Activated T-helper 2 cell treated with anti-CD3 and anti-CD28 coated beads, Interferon-gamma antibody, Interleukin-2, Interleukin-4, amounts not matched to agents 10 μg/mL and 5 μg/mL and 100 μg/mL, durations not matched to agents 14 hours and 24 hours and 36 hours (primary cell): Measurements from ENCODE around the gene FGF1. TPM values are rescaled to one million over a fixed set of nuclear protein-coding genes. Genes with fewer than 3 reads are reported as not detected.

Experiments used
- DNase-seq: peaks from one replicate; pipeline ENCODE4 v3.0.0; 2021; ENCODE audit warnings: low spot score
- H3K27ac Mint-ChIP-seq: one replicate; pipeline ENCODE4 v1.8.0; 2021; ENCODE audit warnings: mixed read lengths
- H3K27me3 Mint-ChIP-seq: one replicate; pipeline ENCODE4 v1.8.0; 2021; ENCODE audit warnings: low read depth, mixed read lengths
- H3K36me3 Mint-ChIP-seq: one replicate; pipeline ENCODE4 v1.8.0; 2021; ENCODE audit warnings: low read depth, mixed read lengths
- H3K4me1 Mint-ChIP-seq: one replicate; pipeline ENCODE4 v1.8.0; 2021; ENCODE audit warnings: low read depth, mixed read lengths
- H3K4me3 Mint-ChIP-seq: one replicate; pipeline ENCODE4 v1.8.0; 2021; ENCODE audit warnings: low read depth, mild to moderate bottlenecking, moderate library complexity, mixed read lengths
- H3K9me3 Mint-ChIP-seq: one replicate; pipeline ENCODE4 v1.8.0; 2021; ENCODE audit warnings: mixed read lengths
- intact Hi-C: fragments of 100-400 bp; cut with micrococcal nuclease; formaldehyde crosslinking; loops from one replicate; pipeline ENCODE4 v1.15.1; 2023
- total RNA-seq: library from RNA; stranded (reverse); gene quantifications from 2 replicates; pipeline ENCODE4 v1.2.3, GENCODE V29; 2022

The FGF1 gene
- total RNA-seq, 1 donor from 2014 or later = not detected

DNA sequence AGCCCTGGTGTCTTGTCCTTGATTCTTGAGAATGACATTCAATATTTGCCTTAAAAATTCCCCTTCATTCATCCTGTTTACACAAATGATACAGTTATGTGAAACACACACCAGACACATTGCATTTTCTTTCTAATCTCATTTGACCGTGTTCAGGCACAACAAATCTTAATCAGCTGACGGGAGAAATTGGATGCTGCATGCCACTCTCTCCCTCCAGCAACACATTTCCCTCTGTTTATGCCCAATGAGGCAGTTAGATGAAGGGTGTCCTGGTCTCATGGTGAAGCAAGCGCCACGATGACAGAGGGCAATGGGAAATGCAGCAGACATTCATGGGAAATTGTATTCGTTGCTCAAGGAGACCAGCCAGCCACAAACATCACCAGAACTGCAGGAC lies 3.2 kb upstream of the FGF1 start:
- intact Hi-C loops = no loop called here
- no peak overlapping the region for H3K4me3 Mint-ChIP-seq

DNA sequence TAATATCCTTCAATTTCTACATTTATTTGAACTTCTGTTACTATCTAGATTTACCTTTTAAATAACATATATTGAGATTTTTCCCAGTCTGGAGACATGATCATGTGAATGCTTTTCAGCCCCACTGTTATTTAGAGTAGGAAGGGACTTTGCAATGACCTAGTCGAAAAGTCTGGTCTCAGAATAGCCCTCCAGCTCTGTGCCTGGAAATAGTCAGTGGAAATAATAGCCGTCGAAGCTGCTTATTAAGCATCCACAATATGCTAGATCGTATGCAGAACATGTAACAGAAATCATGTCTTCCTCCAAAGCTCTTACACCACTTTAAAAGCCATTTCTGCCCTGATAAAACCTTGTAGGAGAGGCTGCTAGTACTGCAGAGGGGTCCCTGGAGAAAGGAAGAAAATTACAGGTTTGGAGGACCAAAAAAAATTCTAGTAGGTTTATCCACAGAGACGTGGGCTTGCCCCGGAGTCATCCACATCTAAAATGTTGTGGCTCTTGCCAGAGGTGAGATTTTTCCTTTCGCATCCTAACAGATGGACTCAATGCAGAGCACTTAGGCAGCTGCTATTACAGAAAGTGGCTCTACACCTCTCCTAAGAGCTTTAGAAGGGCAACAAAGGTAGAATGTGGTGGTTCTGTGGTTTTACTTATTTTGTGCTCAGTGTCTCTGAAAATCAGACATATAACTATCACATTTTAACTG lies 2.5 kb upstream of the FGF1 start:
- H3K36me3 Mint-ChIP-seq = no peaks in the 10 kb centered on the region
- H3K27me3 Mint-ChIP-seq = peaks cover 5% of the 10 kb centered on the region
- H3K4me1 Mint-ChIP-seq = no peaks in the 10 kb centered on the region
- intact Hi-C loops = no loop called here
- no peak overlapping the region for H3K4me3 Mint-ChIP-seq
- DNase-seq = no peak
- H3K9me3 Mint-ChIP-seq = no peaks in the 10 kb centered on the region
- H3K27ac Mint-ChIP-seq = no peak overlapping the region

More for the DNA sequence above, 3.2 kb upstream of the FGF1 start:
- DNase-seq = no peak
- Mint-ChIP-seq H3K9me3 (no peaks in the 10 kb centered on the region), H3K27me3 (peaks cover 8% of the 10 kb centered on the region), H3K36me3 (no peaks in the 10 kb centered on the region), H3K27ac (no peak overlapping the region), H3K4me1 (no peaks in the 10 kb centered on the region)

DNA sequence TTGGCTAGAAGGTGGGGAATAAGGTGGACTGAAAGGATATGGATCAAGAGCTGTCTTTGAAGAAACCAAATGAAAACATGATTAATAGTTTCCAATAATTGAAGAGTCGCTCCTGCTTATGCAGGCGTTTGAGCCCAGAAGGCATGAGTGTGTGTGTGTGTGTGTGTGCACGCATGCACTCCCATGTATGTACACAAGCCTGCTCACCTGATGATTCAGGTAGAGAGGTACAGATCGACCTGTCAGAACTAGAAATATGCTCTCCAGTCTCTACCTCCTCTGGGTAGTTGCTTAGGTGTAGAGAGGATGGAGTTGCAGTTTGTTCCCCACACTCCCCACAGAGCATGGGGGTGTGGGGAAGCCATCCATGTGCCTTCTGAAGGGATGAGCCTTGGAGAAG lies 1.1 kb upstream of the FGF1 start:
- H3K27me3 Mint-ChIP-seq = peaks cover 5% of the 10 kb centered on the region
- H3K4me1 Mint-ChIP-seq = no peaks in the 10 kb centered on the region
- intact Hi-C loops = no loop called here
- H3K36me3 Mint-ChIP-seq = no peaks in the 10 kb centered on the region
- no peak for DNase-seq
- no peaks in the 10 kb centered on the region for H3K9me3 Mint-ChIP-seq
- no peak overlapping the region for H3K4me3 Mint-ChIP-seq
- no peak overlapping the region for H3K27ac Mint-ChIP-seq

DNA sequence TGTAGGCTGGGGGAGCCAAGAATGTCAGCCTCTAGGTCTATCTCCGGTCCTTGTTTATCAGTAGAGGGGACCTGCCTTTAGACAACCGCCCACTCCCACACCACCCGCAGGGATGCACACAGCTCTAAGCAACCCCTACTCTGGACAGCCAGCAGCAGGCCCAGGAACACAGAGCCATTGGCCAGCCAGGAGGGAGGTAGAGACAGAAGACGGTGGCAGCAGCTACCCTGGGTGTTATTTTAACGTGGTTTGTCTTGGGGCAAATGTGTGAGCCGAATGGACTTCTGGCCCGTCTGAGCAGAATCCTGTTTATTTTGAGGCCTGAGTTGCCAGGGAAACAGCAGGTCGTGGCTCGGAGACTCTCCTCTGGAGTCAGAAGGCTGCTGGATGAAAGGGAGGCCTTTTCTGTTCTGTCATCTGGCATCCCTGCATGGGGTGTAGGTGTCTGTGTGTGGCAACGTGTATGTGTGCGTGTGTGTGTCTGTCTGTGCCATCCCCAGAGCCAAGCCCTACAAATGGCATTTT lies 382 bp upstream of the FGF1 start:
- H3K36me3 Mint-ChIP-seq = no peaks in the 10 kb centered on the region
- H3K9me3 Mint-ChIP-seq = no peaks in the 10 kb centered on the region
- H3K27me3 Mint-ChIP-seq = peaks cover 5% of the 10 kb centered on the region
- H3K27ac Mint-ChIP-seq = no peak overlapping the region
- no peak overlapping the region for H3K4me3 Mint-ChIP-seq
- intact Hi-C loops = no loop called here
- no peaks in the 10 kb centered on the region for H3K4me1 Mint-ChIP-seq
- DNase-seq = no peak

DNA sequence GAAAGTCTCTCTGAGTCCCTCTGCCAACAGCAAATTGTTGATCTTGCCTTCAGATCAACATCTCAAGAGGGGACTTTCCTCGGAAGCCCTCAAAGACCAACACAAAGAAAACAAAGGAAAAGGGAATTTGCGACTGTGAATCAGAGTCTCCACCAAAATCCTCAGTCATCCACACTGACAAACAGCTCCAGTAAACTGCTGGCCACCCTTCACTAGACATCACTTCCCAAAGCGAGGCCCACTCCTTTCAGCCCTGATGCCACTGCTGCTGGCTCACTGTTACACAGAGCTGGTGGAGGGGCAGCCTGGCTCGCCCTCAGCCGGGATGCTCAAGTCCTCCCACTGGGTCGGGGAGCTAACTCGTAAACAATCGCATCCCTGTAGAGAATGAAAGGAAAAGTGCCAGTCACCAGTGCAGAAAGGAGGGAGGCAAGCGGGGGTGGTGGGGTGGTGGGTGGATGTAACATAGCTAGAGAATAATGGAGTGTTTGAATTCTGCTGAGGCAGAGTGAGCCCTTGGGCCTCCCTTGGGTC lies 1.3 kb downstream of the FGF1 start:
- Mint-ChIP-seq H3K36me3 (no peaks in the 10 kb centered on the region), H3K4me1 (no peaks in the 10 kb centered on the region), H3K27ac (no peak overlapping the region), H3K4me3 (no peak overlapping the region), H3K27me3 (peaks cover 6% of the 10 kb centered on the region), H3K9me3 (no peaks in the 10 kb centered on the region)
- intact Hi-C loops = no loop called here
- DNase-seq = no peak

DNA sequence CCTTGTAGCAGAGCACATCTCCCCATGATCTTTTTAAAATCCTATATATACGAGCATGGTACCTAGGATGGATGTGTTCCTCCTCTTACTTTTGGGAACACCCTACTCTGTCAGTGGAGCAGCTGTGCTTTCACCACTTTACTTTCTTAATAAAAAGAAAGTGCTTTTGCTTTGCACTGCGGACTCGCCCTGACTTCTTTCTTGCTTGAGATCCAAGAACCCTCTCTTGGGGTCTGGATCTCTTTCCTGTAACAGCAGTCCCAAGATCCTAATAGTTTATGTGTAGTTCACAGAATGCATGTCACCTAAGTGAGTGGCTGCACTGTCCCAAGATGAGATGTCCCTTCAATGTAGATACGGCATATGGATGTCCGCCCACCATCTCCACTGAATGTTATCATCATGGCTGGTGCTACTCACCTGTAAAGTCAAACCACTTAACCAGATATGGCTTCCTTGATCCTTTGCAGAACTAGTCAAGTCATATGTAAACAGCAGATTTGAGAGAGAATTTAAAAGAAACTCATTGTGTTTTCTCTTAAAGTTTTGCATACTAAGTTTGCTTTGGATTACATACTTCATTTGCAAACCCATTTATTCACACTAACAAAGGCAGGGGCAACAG lies 1.9 kb downstream of the FGF1 start:
- Mint-ChIP-seq H3K9me3 (no peaks in the 10 kb centered on the region), H3K36me3 (no peaks in the 10 kb centered on the region), H3K27ac (no peak overlapping the region), H3K27me3 (peaks cover 6% of the 10 kb centered on the region), H3K4me1 (no peaks in the 10 kb centered on the region), H3K4me3 (no peak overlapping the region)
- DNase-seq = no peak
- intact Hi-C loops = no loop called here

DNA sequence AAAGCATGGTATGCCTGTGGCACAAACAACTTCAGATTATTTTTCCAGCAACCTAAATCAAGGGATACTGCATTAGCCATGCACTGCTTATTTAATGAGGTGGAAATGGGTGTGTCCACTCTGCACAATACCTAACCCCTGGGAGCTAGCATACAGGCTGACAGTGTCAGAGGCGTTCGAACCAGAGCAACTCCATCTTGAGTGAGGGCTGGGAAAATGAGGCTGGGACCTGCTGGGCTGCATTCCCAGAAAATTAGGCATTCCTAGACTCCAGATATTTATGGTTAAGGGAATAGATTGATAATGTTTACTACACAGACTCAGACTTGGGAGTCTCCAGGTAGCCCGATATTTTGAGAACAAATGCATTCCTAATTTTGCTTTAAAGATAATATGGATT lies 2.8 kb downstream of the FGF1 start:
- Mint-ChIP-seq H3K4me1 (no peaks in the 10 kb centered on the region), H3K36me3 (no peaks in the 10 kb centered on the region), H3K4me3 (no peak overlapping the region), H3K9me3 (no peaks in the 10 kb centered on the region), H3K27ac (no peak overlapping the region), H3K27me3 (peaks cover 3% of the 10 kb centered on the region)
- intact Hi-C loops = no loop called here
- DNase-seq = no peak

DNA sequence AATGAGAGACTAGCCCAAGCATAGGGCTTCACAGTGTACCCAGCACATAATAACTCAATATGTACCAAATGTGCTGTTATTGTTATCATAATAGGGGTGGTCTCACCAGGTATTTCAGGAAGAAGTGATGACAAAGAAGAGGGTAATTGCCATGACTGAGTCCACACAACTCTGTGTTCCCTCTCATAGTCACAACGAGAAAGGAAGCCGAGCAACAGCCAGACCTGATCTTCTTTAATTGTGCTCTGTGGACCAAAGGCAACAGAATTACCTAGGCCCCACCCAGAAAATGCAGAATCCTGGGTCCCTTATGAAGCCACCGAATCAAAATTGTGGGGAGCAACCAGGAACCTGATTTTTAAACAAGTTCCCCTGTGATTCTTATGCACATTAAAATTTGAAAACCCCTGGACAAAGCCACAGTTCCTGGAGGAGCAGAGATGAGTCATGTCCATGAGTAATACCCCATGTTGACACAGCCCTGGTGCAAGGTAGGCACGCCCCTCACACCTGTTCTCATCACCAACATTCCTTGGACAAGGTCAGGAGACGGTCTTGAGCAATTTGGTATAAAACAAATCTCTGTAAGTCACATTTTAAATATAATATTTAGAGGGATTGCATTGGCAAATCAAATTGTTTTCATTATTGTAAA lies 5.2 kb downstream of the FGF1 start:
- H3K9me3 Mint-ChIP-seq = no peaks in the 10 kb centered on the region
- peaks cover 3% of the 10 kb centered on the region for H3K27me3 Mint-ChIP-seq
- intact Hi-C loops = no loop called here
- no peak for DNase-seq
- no peak overlapping the region for H3K27ac Mint-ChIP-seq
- no peak overlapping the region for H3K4me3 Mint-ChIP-seq
- no peaks in the 10 kb centered on the region for H3K36me3 Mint-ChIP-seq
- H3K4me1 Mint-ChIP-seq = no peaks in the 10 kb centered on the region

DNA sequence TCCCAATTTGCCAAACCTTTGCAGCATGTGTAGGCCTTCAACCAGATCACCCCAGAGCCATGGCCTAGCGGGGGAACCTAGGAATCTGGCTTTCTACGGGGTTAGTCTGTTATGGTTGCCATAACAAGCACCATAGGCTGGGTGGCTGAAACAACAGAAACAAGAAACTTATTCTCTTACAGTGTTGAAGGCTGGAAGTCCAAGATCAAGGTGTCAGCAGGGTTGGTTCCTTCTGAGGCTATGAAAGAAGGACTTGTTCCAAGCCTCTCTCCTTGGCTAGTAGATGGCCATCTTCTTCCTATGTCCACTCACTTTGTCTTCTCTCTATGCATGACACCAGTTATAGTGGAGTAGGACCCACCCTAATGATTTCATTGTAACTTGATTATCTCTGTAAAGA lies 6.1 kb downstream of the FGF1 start:
- intact Hi-C loops = no loop called here
- Mint-ChIP-seq H3K27me3 (peaks cover 3% of the 10 kb centered on the region), H3K9me3 (no peaks in the 10 kb centered on the region), H3K36me3 (no peaks in the 10 kb centered on the region), H3K4me1 (no peaks in the 10 kb centered on the region), H3K4me3 (no peak overlapping the region), H3K27ac (no peak overlapping the region)
- no peak for DNase-seq

DNA sequence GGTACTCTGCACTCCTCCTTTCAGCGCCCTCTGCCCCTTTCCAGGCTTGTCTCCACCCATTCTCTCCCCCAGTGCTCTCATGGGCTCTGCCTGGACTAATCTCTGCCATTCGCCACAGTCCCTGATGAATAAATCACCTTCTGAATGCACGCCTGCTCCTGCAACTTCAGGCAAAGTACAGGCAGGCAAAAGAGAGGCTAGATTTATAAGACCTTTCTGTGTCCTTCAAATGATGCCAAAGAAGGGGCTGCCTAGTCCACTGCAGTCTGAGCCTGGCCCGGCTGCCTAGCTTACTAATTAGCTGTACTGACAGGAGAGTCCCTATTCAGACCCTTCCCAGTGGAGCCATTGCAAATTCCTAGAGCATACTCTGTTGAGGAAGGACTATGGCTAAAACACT lies 7.4 kb downstream of the FGF1 start:
- peaks cover 3% of the 10 kb centered on the region for H3K27me3 Mint-ChIP-seq
- H3K9me3 Mint-ChIP-seq = no peaks in the 10 kb centered on the region
- DNase-seq = no peak
- H3K4me1 Mint-ChIP-seq = no peaks in the 10 kb centered on the region
- intact Hi-C loops = no loop called here
- no peak overlapping the region for H3K27ac Mint-ChIP-seq
- no peaks in the 10 kb centered on the region for H3K36me3 Mint-ChIP-seq
- no peak overlapping the region for H3K4me3 Mint-ChIP-seq

DNA sequence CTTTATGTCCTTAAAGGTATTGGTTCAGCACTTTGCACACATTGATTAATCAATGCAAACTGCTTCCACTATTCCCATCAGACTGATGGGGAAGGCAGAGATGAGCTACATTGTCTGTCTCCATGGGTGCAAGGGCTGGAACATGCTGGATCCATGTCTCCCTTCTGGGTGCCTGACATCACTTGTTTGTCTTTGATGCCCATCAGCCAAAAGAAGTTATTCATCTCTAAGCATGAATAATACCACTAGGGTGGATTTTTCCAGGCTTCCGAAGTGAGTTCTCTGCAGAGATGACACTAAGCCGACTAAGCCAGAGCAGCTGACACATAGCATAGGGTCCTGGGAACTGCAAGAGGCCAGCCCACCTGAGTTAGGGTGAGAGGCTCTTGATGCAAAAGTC lies 8.7 kb downstream of the FGF1 start:
- Mint-ChIP-seq H3K4me1 (no peaks in the 10 kb centered on the region), H3K9me3 (no peaks in the 10 kb centered on the region), H3K27ac (no peak overlapping the region), H3K27me3 (peaks cover 3% of the 10 kb centered on the region), H3K4me3 (no peak overlapping the region), H3K36me3 (no peaks in the 10 kb centered on the region)
- DNase-seq = no peak
- intact Hi-C loops = no loop called here

DNA sequence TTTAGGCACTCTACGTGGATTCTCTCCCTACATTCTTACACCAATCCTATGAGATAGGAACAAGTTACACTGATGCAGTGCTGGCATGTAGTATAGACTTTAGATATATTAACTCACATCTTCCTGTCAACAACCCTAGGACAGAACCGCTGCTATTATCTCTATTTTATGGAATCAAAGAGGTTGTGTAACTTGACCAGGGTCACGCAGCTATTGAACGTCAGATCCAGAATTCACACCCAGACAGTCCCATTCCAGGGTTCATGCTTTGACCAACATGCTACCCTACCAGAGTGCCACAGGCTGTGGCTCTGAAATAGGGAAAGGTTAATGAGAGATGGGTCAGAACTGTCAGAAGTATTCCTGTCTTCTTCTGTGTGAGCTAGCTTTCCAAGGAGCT lies 9.6 kb downstream of the FGF1 start:
- intact Hi-C loops = no loop called here
- Mint-ChIP-seq H3K4me3 (no peak overlapping the region), H3K9me3 (no peaks in the 10 kb centered on the region), H3K27me3 (peaks cover 3% of the 10 kb centered on the region), H3K4me1 (no peaks in the 10 kb centered on the region), H3K27ac (no peak overlapping the region), H3K36me3 (no peaks in the 10 kb centered on the region)
- DNase-seq = no peak
